ENCODE data around the gene NEK7.
"Not testable (repeated sequence)": the region's sequence is repeated elsewhere in the genome, so short reads cannot be mapped to it uniquely, and the experiment has no call there.

The NEK7 gene

GRCh38 chr1:198173832-198174231 is 17.0 kb downstream of the NEK7 start:
- DNase-seq, result no peak

GRCh38 chr1:198174297-198174696 is 17.5 kb downstream of the NEK7 start:
- DNase-seq, result no peak

- no peak for DNase-seq
Measured at GRCh38 chr1:198175423-198176170, 18.8 kb downstream of the NEK7 start.

DNA sequence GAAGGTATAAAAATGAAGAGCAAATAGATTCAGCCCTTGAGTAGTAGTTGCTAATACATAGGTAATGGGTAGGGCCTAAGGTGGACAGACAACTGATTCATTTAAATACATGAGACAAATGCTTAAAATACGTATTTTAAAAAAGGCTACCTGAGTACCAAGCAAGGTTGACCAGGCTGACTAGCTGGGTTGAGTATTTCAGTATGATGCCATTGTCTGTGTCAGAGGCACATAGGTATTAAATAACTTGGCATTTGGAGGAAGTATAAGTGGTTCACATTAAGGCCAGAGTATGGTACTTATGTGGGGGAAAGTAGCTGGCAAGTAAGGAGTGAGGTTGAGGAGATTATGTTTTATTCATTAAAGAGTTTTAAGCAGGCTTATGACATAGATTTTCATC is 19.4 kb downstream of the NEK7 start:
- DNase-seq, result no peak

GRCh38 chr1:198177546-198177945 is 20.7 kb downstream of the NEK7 start:
- DNase-seq, result no peak

GRCh38 chr1:198178615-198179014 is 21.8 kb downstream of the NEK7 start:
- no peak for DNase-seq

DNA sequence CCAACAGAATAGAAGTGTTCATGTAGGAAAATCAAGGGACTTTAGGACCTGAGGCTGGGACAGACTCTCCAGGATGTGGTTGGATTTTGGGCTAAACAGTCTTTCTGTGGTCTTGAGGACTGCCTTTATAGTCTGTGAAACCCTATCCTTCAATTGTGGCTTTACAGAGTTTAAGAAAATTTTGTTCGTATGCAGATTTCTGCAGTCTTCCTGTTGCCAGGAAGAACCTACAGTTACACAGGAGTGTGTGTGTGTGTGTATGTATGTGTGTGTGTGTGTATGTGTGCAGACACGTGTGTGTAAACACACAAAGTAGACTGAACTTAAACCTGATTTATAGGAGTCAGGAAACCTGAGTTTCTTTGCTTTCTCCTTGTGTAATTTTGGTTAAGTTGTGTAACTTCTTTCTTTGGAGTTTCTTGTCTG is 22.8 kb downstream of the NEK7 start:
- DNase-seq, result no peak

GRCh38 chr1:198183605-198184004 is 26.8 kb downstream of the NEK7 start:
- DNase-seq, result no peak

- no peak for DNase-seq
Measured at GRCh38 chr1:198184516-198184915, 27.7 kb downstream of the NEK7 start.

DNA sequence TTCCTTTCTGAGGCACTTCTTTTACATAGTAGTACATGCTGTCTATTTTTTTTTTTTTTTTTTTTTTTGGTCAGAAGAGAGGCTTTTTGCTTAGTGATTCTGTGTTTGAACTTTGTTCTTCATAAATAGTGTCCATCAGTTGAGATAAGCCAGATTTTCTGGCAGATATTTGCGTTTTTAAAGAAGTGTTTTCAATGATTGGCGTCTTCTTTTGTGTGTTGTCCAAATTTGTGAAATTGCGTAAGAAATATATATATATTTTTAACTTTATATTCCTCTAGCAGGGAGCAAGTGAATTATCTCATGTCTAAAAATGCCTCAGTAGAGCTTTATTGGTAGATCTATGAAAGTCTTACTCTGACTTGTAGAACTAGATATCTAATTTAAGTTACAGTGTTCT is 28.3 kb downstream of the NEK7 start:
- no peak for DNase-seq

GRCh38 chr1:198185759-198186158 is 29.0 kb downstream of the NEK7 start:
- no peak for DNase-seq

DNA sequence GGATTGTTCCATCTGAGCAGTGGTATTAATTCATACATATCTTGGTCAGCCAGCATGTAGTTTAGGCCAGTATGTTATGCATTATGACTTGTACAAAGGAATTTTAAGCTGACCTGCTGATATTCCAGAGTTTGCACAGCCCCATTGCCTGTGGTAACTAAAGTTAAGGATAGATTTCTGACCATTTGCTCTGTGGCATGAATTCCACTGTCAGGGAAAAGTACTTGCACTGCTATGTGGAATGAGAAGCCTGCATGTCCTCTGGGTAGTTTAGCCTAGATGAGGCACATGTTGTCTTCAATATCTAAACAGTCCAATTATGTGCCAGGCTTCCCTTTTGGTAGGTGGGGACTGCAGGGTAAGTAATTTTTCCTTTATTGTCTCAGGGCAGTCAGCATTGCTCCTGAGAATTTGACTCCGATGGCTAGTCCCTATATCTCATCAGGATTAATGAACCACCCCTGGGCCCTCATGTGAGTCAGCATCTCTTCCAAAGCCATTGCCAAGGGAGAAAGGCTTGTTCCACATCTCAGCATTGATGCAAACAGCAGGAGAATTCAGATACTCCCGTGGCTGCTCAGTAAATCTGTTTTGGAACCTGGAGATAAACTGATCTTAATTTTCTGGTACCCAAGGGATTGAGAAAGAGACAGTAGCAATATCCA is 30.2 kb downstream of the NEK7 start:
- DNase-seq, result no peak

DNA sequence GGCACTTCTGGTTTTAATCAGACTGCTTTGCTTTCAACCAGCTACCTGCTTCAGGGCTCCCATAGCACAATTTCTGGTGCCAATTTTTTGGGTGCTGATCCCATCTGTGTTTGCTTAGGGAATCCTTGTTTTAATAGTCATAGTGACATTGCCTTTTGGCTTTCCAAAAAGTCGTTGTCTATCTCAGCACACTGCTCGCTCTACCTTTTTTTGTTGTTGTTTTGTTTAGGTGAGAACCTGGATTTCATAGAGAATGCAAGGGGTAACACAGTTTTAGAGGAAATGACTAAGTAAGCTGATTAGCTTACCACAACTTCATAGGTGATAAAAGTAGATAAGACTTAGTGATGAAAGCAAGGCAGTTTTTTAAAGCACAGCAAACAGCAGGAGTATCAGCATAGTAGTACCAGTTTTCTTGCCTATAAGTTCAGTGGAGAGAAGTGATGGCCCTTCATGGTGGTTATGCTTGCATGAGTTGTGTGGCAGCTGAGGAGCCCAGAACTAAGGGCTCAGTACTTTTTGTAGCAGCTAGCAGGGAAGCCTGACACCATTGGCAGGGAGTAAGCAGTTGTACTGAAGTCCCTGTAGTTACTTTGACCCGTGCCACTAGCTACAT is 31.3 kb downstream of the NEK7 start:
- DNase-seq, result no peak

DNA sequence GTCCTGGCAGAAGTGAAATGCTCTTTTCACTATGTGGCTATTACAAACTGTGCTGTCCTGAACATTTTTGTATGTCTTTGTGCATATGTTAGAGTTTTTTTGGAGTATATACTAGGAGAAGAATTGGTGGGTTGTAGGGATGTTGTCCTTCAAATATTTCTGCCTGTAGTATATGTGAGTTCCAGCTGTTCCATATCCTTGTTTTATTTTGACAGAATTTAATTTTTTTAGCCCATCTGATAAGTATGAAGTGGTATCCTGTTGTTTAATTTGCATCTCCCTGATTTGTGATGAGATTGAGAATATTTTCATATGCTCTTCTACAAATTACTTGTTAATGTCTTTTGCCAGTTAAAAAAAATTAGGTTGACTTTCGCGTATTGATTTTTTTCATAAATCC is 34.3 kb downstream of the NEK7 start:
- no peak for DNase-seq

DNA sequence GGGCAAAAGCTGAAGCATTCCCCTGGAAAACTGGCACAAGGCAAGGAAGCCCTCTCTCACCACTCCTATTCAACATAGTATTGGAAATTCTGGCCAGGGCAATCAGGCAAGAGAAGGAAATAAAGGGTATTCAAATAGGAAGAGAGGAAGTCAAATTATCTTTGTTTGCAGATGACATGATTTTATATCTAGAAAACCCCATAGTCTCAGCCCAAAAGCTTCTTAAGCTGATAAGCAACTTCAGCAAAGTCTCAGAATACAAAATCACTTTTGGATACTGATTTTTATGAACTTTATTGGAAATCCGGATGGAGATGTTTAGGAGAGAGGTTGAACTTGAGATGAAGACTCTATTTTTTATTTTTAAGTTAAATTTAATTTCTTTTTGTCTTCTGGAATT is 37.1 kb downstream of the NEK7 start:
- not testable (repeated sequence) for DNase-seq

DNA sequence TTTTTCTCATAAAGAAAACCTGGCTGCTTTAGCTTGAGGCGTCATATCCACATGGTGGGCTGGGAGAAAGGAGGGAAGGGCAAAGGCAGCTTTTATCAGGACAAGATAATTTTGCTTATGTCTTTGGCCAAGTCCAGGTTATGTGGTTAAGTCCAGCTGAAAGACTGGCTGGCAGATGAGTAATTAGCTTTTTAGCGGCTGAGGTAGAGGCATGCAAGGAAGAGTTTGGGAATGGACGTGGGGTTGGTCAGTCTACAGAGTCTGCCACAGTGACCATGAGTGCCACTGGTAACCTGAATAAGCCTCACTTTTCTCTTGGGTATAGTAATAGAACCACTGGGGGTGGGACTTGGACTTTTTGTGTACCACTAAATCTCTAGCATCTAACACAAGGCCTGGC is 39.8 kb downstream of the NEK7 start:
- DNase-seq, result no peak

DNA sequence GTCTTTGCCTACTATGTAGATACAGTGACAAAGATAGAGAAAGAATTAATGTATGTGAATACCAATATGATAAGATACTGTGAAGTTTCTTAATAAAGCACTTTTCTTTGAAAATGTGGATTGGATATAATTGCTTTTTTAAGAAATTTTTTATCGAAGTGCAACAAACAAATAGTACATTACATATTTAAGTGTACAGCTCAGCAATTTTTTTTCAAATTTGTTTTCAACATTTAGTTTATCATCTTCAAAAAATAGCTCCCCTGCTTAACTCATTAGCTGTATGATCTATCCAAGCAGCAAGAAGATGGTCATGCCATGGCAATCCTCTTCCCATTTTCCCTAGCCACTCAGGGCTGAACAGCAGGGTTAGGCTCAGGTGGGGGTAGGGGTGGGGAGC is 40.5 kb downstream of the NEK7 start:
- no peak for DNase-seq

DNA sequence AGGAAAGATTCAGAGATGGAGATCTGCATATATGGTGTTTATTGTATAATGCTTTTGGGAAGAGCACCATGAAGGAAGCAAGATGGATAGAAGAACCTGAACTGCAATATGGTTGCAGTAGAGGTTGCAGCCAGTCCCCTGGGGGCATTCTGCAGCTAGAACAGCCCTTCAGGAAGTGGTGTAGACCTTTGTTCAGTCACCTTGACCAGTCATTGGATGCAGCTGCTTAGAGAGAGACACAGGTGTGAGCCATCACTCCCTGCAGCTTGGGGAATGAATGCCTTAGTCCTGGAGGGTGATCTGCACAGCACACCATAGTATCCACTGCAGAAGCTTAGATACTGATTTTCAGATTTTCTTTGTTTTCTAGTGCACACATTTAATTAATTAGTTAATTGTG is 42.3 kb downstream of the NEK7 start:
- no peak for DNase-seq

DNA sequence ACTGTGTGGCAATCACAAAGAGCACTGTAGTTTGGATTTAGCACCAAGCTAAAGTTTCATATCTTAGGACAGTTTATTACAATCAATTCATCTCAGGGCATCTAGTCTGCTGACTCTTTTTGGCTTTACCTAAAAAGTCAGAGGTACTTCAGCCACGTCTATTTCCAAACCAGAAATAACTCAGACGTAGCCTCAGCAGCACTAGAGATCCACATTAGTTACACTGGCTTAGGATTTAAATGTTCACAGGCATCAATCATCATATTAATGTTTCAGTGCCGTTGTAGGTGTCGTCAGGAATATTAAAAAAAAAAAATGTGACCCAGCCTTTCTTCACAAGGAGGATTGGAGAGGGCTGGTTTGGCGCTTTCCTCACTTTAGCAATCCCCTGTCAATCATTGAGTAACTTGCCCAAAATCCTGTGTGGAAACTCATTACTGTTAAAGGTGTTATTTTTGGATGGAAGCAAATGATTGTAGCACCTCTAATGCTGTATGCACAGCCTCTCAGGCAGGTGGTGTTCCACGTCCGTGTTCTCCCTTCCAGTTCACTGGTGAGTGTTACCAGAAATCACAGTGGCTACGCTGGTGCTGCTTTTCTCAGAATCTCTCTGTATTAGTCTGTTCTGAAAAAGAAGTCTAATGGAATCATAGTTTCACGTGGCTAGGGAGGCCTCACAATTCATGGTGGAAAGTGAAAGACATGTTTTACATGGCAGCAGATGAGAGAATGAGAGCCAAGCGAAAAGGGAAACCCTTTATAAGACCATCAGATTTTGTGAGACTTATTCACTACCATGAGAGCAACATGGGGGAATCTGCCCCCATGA is 45.4 kb downstream of the NEK7 start:
- no peak for DNase-seq

DNA sequence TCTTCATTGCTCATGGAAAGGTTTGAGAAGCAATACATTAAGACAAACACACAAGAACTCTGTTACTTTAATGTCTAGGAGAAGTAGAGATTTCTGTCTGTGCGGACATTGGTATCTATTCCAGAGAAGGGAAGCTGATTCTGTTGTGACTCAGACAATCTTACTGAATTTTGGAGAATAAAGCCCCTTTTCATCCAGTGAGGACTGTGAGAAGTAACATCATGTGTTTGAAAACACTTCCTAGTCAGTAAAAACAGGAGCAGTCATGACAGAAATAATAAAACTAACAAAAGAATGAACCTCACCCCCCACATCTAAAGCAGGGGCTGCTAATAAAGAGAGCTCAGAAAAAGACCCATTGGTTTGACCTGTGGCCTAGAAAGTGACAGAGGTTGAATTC is 46.6 kb downstream of the NEK7 start:
- DNase-seq, result no peak

DNA sequence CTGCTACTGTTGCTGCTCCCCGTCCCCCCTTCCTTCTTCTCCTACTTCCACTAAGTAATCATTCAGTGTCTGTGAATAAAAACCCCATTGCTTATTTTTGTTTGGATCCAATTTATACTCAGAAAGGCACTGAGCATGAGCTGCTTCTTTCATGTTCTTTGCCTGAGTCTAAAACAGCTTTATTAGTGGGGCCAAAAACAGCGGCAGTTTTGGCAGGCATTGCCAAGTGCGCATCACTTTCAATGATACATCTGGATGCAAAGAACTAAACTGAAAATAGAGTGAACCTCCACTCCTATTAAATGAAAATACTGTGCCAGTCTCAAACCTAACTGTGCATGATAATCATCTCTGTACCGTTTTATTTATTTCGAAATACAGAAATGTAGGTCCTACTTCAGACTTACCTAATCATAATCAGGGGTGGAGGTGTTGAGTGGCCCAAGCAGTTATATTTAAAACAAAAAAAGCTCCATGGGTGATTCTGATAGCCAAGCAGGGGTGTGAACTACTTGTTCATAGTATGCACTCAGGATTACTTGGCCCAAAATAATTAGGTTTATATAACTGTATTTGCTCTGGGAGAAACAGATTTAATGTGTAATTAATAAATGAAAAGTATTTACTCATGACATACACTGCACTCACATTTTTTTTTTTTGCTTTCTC is 48.4 kb downstream of the NEK7 start:
- DNase-seq, result no peak

DNA sequence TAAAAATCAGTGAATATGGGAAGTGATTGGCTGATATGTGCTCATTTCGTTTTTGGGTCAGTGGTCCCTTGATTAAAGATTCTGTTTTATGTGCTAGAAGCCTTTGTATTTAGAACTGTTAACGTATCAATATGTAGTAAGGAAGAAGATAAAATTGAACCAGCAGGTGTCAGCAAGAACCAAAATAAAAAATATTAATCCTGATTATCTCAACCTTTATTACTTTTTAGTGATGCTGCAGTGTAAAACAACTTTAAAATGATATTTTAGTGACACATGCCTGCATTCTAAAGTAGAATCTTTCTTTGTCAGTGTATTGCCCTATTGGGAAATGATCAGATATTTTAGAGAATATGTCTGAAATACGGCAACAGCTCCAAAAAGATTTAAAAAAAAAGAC is 49.5 kb downstream of the NEK7 start:
- DNase-seq, result no peak

DNA sequence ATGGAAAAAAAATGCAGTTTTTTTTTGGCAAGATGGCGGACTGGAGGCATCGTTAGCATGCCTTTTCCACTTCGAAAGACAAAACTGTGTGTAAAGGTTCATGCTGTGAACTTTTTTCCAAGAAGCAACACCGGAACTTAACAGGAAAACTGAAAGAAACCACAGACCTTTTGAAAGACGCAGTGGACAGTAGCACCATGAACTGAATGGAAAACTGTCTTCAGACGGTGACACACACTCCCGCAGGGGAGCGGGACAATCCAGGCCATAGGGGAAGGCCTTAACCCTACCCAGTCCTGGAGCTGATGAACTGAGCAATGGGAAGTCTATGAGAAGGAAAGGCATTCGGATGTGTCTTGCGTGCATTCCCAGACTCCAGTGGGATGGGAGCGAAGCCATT is 54.9 kb downstream of the NEK7 start:
- no peak for DNase-seq

Measured in C1 segment of cervical spinal cord (tissue), 14 donors.